OCI-LY3 (cell line): Measurements from ENCODE around the gene RNF11.

Experiments used
- H2AFZ ChIP-seq: fragments of 200-600, 300-600 bp; shearing (Covaris generic); 2 replicates; pipeline ENCODE4 v1.6.0; 2014; ENCODE audit warnings: antibody characterized with exemption, low read depth, low read length
- H3K27ac ChIP-seq: fragments of 200-600, 300-600 bp; sonication (generic); 2 replicates; pipeline ENCODE4 v1.5.1; 2014; ENCODE audit warnings: mild to moderate bottlenecking, low read length, moderate library complexity, mixed read lengths
- H3K27me3 ChIP-seq: fragments of 200-600, 300-600 bp; sonication (generic); 2 replicates; pipeline ENCODE4 v1.6.1; 2014; ENCODE audit warnings: low read depth, low read length, mixed read lengths
- H3K36me3 ChIP-seq: fragments of 200-600, 300-600 bp; sonication (generic); replicated peaks from 2 replicates; pipeline ENCODE3; 2014; ENCODE audit warnings: low read depth, low read length, mixed read lengths
- H3K4me1 ChIP-seq: fragments of 300-600, 200-600 bp; sonication (generic); 2 replicates; pipeline ENCODE4 v1.6.1; 2014; ENCODE audit warnings: low read length, mixed read lengths
- H3K4me2 ChIP-seq: fragments of 200-600, 300-600 bp; sonication (generic); 2 replicates; pipeline ENCODE4 v1.6.1; 2014; ENCODE audit warnings: low read length, mixed read lengths
- H3K4me3 ChIP-seq: fragments of 300-600, 200-600 bp; sonication (generic); 2 replicates; pipeline ENCODE4 v1.5.1; 2014; ENCODE audit warnings: antibody characterized with exemption, mild to moderate bottlenecking, low read length, moderate library complexity
- H3K79me2 ChIP-seq: fragments of 300-600, 200-600 bp; shearing (Covaris generic); 2 replicates; pipeline ENCODE4 v1.6.1; 2014; ENCODE audit warnings: mild to moderate bottlenecking, low read length, mixed read lengths
- H3K9ac ChIP-seq: fragments of 300-600, 200-600 bp; shearing (Covaris generic); 2 replicates; pipeline ENCODE4 v1.6.0; 2014; ENCODE audit warnings: mild to moderate bottlenecking, low read length, moderate library complexity
- H3K9me3 ChIP-seq: fragments of 200-600, 300-600 bp; shearing (Covaris generic); 2 replicates; pipeline ENCODE4 v1.6.1; 2014; ENCODE audit warnings: low read length, mixed read lengths; ENCODE audit not compliant: insufficient read depth
- H4K20me1 ChIP-seq: fragments of 200-600, 300-600 bp; sonication (generic); 2 replicates; pipeline ENCODE4 v1.6.1; 2016; ENCODE audit warnings: low read length, mixed read lengths; ENCODE audit not compliant: insufficient read depth
- EZH2phosphoT487 ChIP-seq: fragments of 200-600 bp; shearing (Covaris generic); IDR thresholded peaks from 2 replicates; pipeline ENCODE4 v1.6.1; 2018; ENCODE audit warnings: antibody characterized with exemption, mixed run types, low read depth
- TF ChIP-seq, protein P1 (sequence below): fragments of 200-600, 300-600 bp; sonication (generic); IDR thresholded peaks from 2 replicates; pipeline ENCODE4 v1.5.1; 2014; ENCODE audit warnings: antibody characterized with exemption, low read length, low read depth

Gene RNF11

DNA sequence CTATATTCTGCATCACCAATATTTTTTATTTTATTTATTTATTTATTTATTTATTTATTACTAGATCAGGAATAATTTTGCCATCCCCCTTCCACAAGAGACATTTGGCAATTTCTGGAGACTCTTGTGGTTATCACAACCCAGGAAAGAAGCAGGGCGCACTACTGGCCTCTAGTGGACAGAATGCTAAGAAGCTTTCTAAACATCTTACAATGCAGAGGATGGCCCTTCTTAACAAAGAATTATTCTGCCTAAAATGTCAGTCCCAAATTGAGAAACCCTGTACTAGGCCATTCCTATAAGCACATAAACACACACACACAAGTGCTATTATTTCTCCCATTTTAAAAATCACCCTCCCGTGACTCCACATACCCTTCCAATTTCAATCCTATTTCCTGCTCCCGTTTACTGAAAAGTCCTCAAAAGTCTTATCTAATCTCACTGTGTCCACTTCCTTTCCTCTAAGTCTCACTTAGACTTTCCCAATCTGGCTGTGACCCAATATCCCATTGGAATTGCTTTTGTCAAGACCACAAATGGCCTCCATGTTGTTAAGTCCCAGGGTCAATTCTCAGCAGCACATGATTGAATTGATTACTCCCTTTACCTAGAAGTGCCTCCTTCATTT, 43.7 kb upstream of the RNF11 start:
- no peak for TF ChIP-seq EZH2phosphoT487
- TF ChIP-seq, protein P1, sequence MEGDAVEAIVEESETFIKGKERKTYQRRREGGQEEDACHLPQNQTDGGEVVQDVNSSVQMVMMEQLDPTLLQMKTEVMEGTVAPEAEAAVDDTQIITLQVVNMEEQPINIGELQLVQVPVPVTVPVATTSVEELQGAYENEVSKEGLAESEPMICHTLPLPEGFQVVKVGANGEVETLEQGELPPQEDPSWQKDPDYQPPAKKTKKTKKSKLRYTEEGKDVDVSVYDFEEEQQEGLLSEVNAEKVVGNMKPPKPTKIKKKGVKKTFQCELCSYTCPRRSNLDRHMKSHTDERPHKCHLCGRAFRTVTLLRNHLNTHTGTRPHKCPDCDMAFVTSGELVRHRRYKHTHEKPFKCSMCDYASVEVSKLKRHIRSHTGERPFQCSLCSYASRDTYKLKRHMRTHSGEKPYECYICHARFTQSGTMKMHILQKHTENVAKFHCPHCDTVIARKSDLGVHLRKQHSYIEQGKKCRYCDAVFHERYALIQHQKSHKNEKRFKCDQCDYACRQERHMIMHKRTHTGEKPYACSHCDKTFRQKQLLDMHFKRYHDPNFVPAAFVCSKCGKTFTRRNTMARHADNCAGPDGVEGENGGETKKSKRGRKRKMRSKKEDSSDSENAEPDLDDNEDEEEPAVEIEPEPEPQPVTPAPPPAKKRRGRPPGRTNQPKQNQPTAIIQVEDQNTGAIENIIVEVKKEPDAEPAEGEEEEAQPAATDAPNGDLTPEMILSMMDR, result peak; percentile 52
- H3K9me3 ChIP-seq, result no peaks in the 10 kb centered on the region
- no peak overlapping the region for H3K27ac ChIP-seq

DNA sequence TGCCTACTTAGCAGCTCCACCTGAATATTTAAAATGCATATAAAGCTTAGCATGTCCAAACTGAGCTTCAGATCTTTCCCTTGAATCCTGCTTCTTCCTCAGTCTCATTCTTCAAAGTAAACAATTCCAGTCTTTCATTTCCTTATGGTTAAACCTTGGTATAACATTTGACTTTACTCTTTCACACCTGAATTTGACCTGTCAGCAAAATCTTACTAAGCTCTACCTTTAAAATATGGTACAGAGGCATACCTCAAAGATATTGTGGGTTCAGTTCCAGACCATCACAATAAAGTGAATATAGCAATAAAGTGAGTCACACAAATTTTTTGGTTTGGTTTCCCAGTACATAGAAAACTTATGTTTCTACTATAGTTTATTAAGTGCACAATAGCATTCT, 42.5 kb upstream of the RNF11 start:
- Histone ChIP-seq H3K4me1 (no peaks in the 10 kb centered on the region), H3K27me3 (0 out of 2 replicates have a peak, but pooled peaks cover 4% of the 10 kb centered on the region), H2AFZ (no peak overlapping the region), H3K36me3 (no peaks in the 10 kb centered on the region), H3K9ac (no peak overlapping the region), H3K9me3 (no peaks in the 10 kb centered on the region), H3K79me2 (no peaks in the 10 kb centered on the region), H3K4me3 (no peak overlapping the region), H3K4me2 (no peak overlapping the region), H4K20me1 (no peaks in the 10 kb centered on the region), H3K27ac (no peak overlapping the region)
- TF ChIP-seq EZH2phosphoT487, result no peak
- TF ChIP-seq, protein P1, result no peak

More for the DNA sequence above, 43.7 kb upstream of the RNF11 start:
- Histone ChIP-seq H3K4me3 (no peak overlapping the region), H4K20me1 (no peaks in the 10 kb centered on the region), H3K4me1 (no peaks in the 10 kb centered on the region), H3K27me3 (0 out of 2 replicates have a peak, but pooled peaks cover 4% of the 10 kb centered on the region), H3K9ac (no peak overlapping the region), H3K4me2 (no peak overlapping the region), H2AFZ (no peak overlapping the region), H3K79me2 (no peaks in the 10 kb centered on the region), H3K36me3 (no peaks in the 10 kb centered on the region)

DNA sequence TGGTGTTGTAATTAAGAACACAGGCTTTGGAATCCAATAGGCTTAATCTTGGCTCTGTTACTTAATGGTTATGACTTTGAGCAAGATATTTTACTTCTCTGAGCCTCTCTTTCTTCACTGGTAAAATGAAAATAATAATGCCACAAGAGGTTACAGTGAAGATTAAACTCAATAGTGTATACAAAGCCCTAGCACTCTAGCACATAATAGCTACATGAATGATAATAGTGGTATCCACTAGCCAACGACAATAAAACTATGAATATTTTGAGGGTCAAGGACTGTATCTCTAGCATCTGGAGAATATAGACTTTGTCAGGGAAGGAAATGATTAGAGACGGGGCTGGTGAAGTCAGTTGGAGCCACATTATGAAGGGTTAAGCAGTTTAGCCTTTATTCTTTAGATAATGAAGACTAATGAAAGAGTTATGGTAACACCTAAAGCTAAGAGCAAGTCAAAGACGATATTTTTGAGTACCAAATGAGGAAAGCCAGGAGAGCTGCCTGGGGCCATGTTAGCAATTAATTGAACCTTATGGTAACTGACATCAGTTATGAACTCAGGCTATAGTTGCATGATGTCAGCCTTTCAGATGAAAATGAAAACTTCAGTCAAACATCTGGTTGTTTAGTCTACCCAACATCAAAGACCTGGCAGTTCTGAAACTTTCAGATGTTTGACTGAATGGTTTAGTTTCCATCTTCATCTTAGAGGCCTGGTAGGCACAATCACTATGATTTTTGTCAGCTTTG, 32.8 kb upstream of the RNF11 start:
- Histone ChIP-seq H3K79me2 (no peaks in the 10 kb centered on the region), H3K9me3 (no peaks in the 10 kb centered on the region), H3K9ac (no peak overlapping the region), H3K4me3 (no peak overlapping the region), H3K27ac (no peak overlapping the region), H3K27me3 (no peaks in the 10 kb centered on the region), H3K4me1 (no peaks in the 10 kb centered on the region), H3K4me2 (no peak overlapping the region), H2AFZ (no peak overlapping the region), H4K20me1 (no peaks in the 10 kb centered on the region), H3K36me3 (no peaks in the 10 kb centered on the region)
- no peak for TF ChIP-seq EZH2phosphoT487
- TF ChIP-seq, protein P1, result no peak

DNA sequence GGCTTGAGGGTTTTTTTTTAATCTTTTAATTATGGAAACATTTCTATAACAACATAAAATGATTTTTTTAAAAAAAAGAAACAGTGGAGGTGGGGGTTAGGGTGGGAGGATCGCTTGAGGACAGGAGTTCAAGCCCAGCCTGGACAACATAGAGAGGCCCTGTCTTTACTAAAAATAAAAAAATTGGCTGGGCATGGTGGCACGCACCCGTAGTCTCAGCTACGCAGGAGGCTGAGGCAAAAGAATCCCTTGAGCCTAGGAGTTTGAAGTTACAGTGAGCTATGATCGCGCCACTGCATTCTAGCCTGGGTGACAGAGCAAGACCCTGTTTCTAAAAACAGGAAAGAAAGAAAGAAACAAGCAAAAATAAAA, 32.2 kb upstream of the RNF11 start:
- Histone ChIP-seq H3K9ac (no peak overlapping the region), H2AFZ (no peak overlapping the region), H3K27me3 (no peaks in the 10 kb centered on the region), H3K36me3 (no peaks in the 10 kb centered on the region), H3K4me2 (no peak overlapping the region), H4K20me1 (no peaks in the 10 kb centered on the region), H3K79me2 (no peaks in the 10 kb centered on the region), H3K9me3 (no peaks in the 10 kb centered on the region), H3K4me3 (no peak overlapping the region), H3K27ac (no peak overlapping the region), H3K4me1 (no peaks in the 10 kb centered on the region)
- no peak for TF ChIP-seq EZH2phosphoT487
- TF ChIP-seq, protein P1, result no peak
